Right lobe of liver (tissue), 6 donors: ENCODE measurements around the gene UBE3C. TPM values are rescaled to one million over a fixed set of nuclear protein-coding genes. Genes with fewer than 3 reads are reported as not detected.

Experiments
- ATAC-seq, 4 donors: fragments of 200-7000 bp; cut with Tn5 transposase; one replicate each; pipeline ENCODE4 v1.9.1; 2020; ENCODE audit warnings: mild to moderate bottlenecking in 4 of 4, moderate library complexity in 4 of 4
- DNase-seq, 3 donors: peaks; one replicate each; pipeline ENCODE4 v3.0.0-alpha.2; 2020
- H3K27ac ChIP-seq, 3 donors: fragments of 200-600 bp; one replicate each; pipeline ENCODE4 v1.8.0; 2022
- H3K27me3 ChIP-seq, 2 donors: fragments of 200-600 bp; one replicate each; pipeline ENCODE4 v1.8.0; 2022
- H3K36me3 ChIP-seq, 4 donors: fragments of 200-600 bp; sonication (generic) in 1 of 4; one replicate each; pipeline versions ENCODE4 v1.5.1 to v1.8.0; 2017 to 2022; ENCODE audit warnings: control low read depth in 1 of 4
- H3K4me1 ChIP-seq, 4 donors: fragments of 200-600 bp; sonication (generic) in 1 of 4; one replicate each; pipeline versions ENCODE4 v1.5.1 to v1.8.0; 2017 to 2022; ENCODE audit warnings: control low read depth in 1 of 4
- H3K4me3 ChIP-seq, 3 donors: fragments of 200-600 bp; one replicate each; pipeline ENCODE4 v1.8.0; 2022
- H3K9me3 ChIP-seq, 4 donors: fragments of 200-600 bp; sonication (generic) in 1 of 4; one replicate each; pipeline versions ENCODE4 v1.5.1 to v1.8.0; 2017 to 2022; ENCODE audit warnings: control low read depth in 1 of 4
- CTCF ChIP-seq, 4 donors: fragments of 200-600 bp in 3 of 4; fragments of 450-650 bp in 1 of 4; IDR thresholded peaks; one replicate each; pipeline versions ENCODE4 v1.5.1 to v1.8.0; 2016 to 2022; ENCODE audit warnings: antibody characterized with exemption in 4 of 4, mild to moderate bottlenecking in 2 of 4
- POLR2A ChIP-seq: fragments of 450-650 bp; IDR thresholded peaks from one replicate; pipeline ENCODE4 v1.6.1; 2017; ENCODE audit warnings: antibody characterized with exemption, mild to moderate bottlenecking
- WGBS: methylation state at CpG from one replicate; pipeline ENCODE4 v1.1.6; 2018; ENCODE audit warnings: low coverage, low lambda C conversion rate; ENCODE audit not compliant: insufficient coverage; ENCODE audit errors: missing lambda C conversion rate; 5-methylcytosine and 5-hydroxymethylcytosine counted together
- intact Hi-C, 2 donors: fragments of 100-400 bp; cut with DNase I; formaldehyde crosslinking; loops; one replicate each; pipeline versions ENCODE4 v1.11.2 to v1.14.1; 2022
- total RNA-seq, 6 experiments: library from RNA; depleted of rRNA in 2 of 6; stranded (reverse); fragments of >200 nt in 2 of 6; fragmentation: NEBNext Ultra II Directional in 3 of 6; extraction: Animal tissue kit (Norgen Biotek cat#: 25700) in 3 of 6; gene quantifications; one replicate each; pipeline versions ENCODE4 v1.1.0 to v1.2.4, GENCODE V29; 2016 to 2023
- donor health status: DM: no; HTN: yes; CAD: no.
- donor health status: DM: no; HTN: no; CAD: no.
- donor health status: DM: no; HTN: no; CAD: no.
- donor health status: DM: no; HTN: yes; CAD: no.
- donor health status: DM: no; HTN: yes; CAD: no.

The UBE3C gene
- total RNA-seq, 6 experiments from 2014 or later, result 28.3 to 48.1 (median 31.9) TPM

GRCh38 chr7:157220916-157221569, 82.3 kb downstream of the UBE3C start:
- H3K27ac ChIP-seq, result no peak overlapping the region
- no peaks in the 10 kb centered on the region for H3K27me3 ChIP-seq
- peaks cover 0 to 55% (median 18%) of the 10 kb centered on the region in 4 donors for H3K36me3 ChIP-seq
- 84% methylated on average over 7 of the region's 8 CpGs for WGBS
- intact Hi-C loops, result no loop called here
- ATAC-seq (no peak), DNase-seq (no peak)
- TF ChIP-seq CTCF (IDR thresholded peaks at IDR 0.05) (no peak), POLR2A (no peak)
- H3K4me3 ChIP-seq, result no peak overlapping the region
- H3K4me1 ChIP-seq, result no peaks in the 10 kb centered on the region
- no peaks in the 10 kb centered on the region for H3K9me3 ChIP-seq

- ATAC-seq (no peak), DNase-seq (no peak)
- no peak overlapping the region for H3K27ac ChIP-seq
- H3K36me3 ChIP-seq, result peaks cover 0 to 52% (median 16%) of the 10 kb centered on the region in 4 donors
- no peaks in the 10 kb centered on the region for H3K4me1 ChIP-seq
- TF ChIP-seq CTCF (IDR thresholded peaks at IDR 0.05), result no peak
- no peak for TF ChIP-seq POLR2A
- H3K9me3 ChIP-seq, result no peaks in the 10 kb centered on the region
- H3K4me3 ChIP-seq, result no peak overlapping the region
- intact Hi-C loops, result no loop called here
- H3K27me3 ChIP-seq, result no peaks in the 10 kb centered on the region
- WGBS, result 93% methylated on average over 7 of the region's 10 CpGs
These were observed 84.0 kb downstream of the UBE3C start for GRCh38 chr7:157222687-157223086.

- Histone ChIP-seq H3K27ac (no peak overlapping the region), H3K36me3 (peaks cover 0 to 56% (median 9%) of the 10 kb centered on the region in 4 donors), H3K4me1 (no peaks in the 10 kb centered on the region), H3K4me3 (no peak overlapping the region), H3K9me3 (no peaks in the 10 kb centered on the region), H3K27me3 (no peaks in the 10 kb centered on the region)
- intact Hi-C loops, result no loop called here
- TF ChIP-seq POLR2A (no peak), CTCF (IDR thresholded peaks at IDR 0.05) (peak in 1 of 4 donors; percentile 19)
- DNase-seq, result no peak
- ATAC-seq, result peak; percentile 30 to 59 (median 51)
- WGBS, result 67% methylated on average over 4 of the region's 4 CpGs
These were observed 85.9 kb downstream of the UBE3C start for GRCh38 chr7:157224627-157225026.

- H3K36me3 ChIP-seq, result peaks cover 0 to 70% (median 17%) of the 10 kb centered on the region in 4 donors
- ATAC-seq (peak; percentile 57 to 67 (median 62)), DNase-seq (no peak)
- H3K4me1 ChIP-seq, result no peaks in the 10 kb centered on the region
- H3K4me3 ChIP-seq, result no peak overlapping the region
- intact Hi-C loops, result no loop called here
- no peaks in the 10 kb centered on the region for H3K27me3 ChIP-seq
- H3K9me3 ChIP-seq, result no peaks in the 10 kb centered on the region
- no peak for TF ChIP-seq POLR2A
- peak in 3 of 4 donors; percentile 21 to 36 (median 29) for TF ChIP-seq CTCF (IDR thresholded peaks at IDR 0.05)
- 87% methylated on average over 3 of the region's 8 CpGs for WGBS
- H3K27ac ChIP-seq, result no peak overlapping the region
These were observed 90.2 kb downstream of the UBE3C start for GRCh38 chr7:157228864-157229422.
